GM20000 (cell line): Measurements from ENCODE around the gene HOXA6.

Source experiments
- DNase-seq: peaks from one replicate; pipeline ENCODE4 v3.0.0; 2012; ENCODE audit warnings: low spot score
- TF ChIP-seq, protein P1 (sequence below): IDR thresholded peaks from 2 replicates; pipeline ENCODE4 v1.5.1; 2012; ENCODE audit warnings: mild to moderate bottlenecking, control low read depth; ENCODE audit errors: extremely low read depth, missing control alignments

Gene HOXA6

DNA sequence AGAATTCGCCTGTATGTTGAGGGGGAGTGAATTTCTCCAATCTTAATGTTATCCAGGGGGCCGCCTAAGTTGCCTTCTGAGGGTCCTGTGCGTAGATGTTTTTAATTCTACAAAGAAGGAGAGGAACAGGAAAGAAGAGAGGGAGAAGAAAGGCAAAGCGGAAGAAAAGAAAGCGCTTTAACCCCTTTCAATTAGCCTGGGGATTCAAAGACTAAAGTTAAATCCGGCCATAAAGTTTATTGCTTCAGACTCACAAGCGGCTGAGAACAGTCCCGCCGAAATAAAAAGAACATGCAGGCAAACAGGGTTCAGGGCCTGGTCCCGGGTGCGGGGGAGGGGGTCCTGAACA lies 8.6 kb downstream of the HOXA6 start:
- TF ChIP-seq, protein P1, sequence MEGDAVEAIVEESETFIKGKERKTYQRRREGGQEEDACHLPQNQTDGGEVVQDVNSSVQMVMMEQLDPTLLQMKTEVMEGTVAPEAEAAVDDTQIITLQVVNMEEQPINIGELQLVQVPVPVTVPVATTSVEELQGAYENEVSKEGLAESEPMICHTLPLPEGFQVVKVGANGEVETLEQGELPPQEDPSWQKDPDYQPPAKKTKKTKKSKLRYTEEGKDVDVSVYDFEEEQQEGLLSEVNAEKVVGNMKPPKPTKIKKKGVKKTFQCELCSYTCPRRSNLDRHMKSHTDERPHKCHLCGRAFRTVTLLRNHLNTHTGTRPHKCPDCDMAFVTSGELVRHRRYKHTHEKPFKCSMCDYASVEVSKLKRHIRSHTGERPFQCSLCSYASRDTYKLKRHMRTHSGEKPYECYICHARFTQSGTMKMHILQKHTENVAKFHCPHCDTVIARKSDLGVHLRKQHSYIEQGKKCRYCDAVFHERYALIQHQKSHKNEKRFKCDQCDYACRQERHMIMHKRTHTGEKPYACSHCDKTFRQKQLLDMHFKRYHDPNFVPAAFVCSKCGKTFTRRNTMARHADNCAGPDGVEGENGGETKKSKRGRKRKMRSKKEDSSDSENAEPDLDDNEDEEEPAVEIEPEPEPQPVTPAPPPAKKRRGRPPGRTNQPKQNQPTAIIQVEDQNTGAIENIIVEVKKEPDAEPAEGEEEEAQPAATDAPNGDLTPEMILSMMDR, result no peak
- DNase-seq, result no peak

DNA sequence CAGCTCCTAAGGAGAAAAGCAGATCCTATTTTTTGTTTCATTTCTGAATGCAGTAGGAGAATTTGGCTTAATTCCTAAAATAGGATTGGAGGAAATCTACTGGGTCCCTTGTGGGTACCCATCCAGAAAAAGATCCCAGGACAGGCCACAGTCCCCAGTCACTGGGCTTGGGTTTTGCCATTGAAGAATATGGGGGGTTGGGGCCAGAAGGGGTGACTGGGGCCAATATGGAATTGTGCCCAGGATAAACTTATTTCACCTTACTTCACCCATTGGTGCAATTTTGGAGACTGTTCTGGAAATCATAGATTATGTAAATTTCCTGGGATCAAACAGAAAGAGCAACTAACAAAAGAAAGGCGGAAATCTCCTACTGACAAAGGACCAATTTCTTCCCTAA lies 9.1 kb downstream of the HOXA6 start:
- DNase-seq, result no peak
- TF ChIP-seq, protein P1, result no peak

DNA sequence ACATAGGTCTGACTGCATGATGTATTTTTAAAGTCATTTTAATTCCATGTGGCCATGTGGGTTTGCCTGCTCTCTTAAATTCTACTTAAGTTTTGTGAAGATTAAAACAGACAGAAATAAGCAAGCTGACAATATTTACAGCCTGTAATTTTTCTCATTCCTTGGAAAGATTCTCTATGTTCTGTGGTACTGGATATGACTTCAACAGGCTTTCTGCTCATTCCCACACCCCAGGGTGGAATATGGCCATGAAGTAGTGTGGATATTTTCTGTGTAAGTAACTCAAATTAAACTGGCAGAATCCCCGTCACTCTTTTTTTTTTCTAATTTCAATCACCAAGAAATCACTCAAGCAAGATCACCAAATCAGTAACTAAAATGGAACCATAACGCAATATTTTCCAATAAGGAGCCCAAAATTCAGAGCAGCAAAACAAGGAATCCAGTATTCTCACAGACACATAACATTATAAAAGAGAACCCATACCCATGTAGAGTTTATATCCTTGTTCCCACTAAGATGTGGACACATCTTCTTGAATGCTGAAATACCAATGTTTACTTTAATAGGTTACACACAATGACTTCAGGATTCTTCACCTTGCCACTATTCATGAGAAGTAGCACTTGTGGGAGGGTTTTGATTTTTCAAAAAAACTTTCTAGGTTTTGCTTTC lies 9.8 kb downstream of the HOXA6 start:
- TF ChIP-seq, protein P1, result no peak
- DNase-seq, result no peak

DNA sequence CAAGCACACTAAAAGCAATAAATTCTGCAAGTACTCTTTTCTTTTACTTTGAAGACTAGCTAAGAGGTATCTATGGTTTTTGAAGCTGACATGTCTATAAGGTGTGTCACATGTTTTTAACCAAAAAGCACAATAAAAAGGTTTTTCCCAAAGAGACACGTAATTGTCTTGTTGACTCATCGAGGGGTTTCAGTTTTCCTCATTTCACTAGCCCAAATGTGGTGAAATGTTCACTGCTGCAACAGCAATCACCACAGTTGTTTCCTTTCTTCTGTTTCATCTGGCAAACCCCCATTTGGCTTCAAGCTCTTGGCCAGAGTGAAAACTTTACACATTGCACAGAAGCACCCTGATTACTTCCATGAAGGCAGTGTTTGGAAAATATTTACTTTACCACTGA lies 13.2 kb downstream of the HOXA6 start:
- DNase-seq, result no peak
- TF ChIP-seq, protein P1, result no peak

DNA sequence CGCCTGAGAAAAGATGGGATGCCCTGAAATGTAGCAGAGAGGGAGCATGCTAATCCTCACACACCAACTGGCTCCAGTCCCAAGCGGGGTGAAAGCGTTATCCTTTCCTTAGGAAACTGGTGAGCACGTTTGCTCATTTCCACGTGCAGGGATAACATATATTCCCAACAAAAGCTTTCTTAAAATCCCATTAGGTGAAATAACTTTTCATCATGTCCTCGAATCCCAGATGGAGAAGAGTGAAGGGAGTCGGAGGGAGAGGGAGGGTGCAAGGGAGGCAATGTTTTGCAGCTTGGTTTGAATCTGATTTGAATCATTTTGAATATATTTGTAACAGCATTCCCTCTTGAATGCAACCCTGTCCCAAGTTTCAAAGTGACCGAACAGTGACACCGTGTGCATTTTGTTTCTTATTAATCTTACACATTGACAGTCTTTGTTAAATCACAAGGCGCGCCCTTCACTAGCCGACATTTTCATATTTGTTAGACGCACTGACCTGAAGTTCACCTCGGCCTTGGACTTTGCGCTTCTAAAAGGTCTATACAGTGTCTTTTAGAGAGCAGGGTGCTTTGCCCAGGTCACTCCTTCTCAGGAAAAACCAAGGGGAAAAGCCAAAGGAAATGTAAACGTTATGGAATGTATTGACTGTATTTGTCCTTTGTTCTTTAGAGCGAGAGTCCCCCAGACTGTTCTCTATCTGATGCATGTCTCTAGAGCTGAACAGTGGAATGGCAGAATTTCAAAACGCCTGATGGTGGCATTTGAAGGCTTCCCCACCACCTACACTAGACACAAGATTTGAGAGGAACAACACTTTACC lies 14.0 kb downstream of the HOXA6 start:
- TF ChIP-seq, protein P1, result no peak
- no peak for DNase-seq

DNA sequence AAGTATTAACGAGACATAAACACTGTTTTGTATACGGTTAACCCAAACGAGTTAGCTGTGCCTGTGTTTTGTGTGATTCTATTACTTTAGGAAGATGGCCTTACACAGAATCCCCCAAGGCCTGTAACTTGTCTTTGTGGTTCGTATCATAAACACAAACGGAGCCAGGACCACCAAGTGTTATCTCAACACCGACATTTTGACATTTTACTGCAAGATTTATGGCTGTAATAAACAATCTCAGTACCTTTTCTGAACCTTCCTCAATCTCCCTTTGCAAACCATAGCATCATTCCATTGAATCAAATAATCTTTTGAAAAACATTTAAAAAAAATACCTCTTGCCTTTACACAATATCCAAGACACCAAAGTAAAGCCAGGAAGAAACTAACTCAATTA lies 14.6 kb downstream of the HOXA6 start:
- no peak for DNase-seq
- TF ChIP-seq, protein P1, result no peak

DNA sequence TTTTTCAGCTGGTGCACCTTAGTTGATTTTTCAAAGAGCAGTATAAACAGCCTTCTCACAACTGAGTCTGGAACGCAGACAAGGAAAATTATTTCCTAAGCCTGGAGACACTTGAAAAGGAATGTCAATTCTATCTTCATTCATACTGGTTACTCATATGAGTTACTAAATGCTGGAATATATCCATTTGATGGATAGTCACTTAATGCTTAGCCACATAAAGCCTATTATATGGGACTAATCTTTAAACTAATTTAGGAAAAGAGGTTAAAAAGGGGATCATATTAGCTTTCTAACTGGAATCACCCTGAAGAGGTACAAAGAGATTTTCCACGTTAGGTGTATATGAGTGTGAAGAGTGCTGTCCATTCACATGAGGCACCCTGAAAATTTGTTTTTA lies 15.4 kb downstream of the HOXA6 start:
- TF ChIP-seq, protein P1, result no peak
- no peak for DNase-seq
